PC-3 (cell line): ENCODE measurements around the gene UFSP1. TPM values are rescaled to one million over a fixed set of nuclear protein-coding genes. Genes with fewer than 3 reads are reported as not detected.

Source experiments
- ATAC-seq: fragments of 200-7000 bp; cut with Tn5 transposase; 2 replicates; pipeline ENCODE4 v1.9.1; 2020; ENCODE audit warnings: mild to moderate bottlenecking, moderate library complexity
- BruUV-seq: library from RNA; stranded (reverse); fragments of 400-500 nt; replicated peaks from 2 replicates; lab custom pipeline; 2021; lab: Mats Ljungman, UMichigan
- CTCF ChIA-PET: fragments of 300-600 bp; sonication (Branson Sonifier 250); formaldehyde crosslinking; loops from one replicate; lab custom pipeline; 2022; ENCODE audit warnings: antibody characterized with exemption; lab: Charles Lee
- POLR2A ChIA-PET: fragments of 300-600 bp; sonication (Branson Sonifier 250); formaldehyde crosslinking; loops from one replicate; lab custom pipeline; 2022; ENCODE audit warnings: antibody characterized with exemption; ENCODE audit not compliant: unreplicated experiment; lab: Charles Lee
- DNase-seq: peaks from one replicate; pipeline ENCODE4 v3.0.0-alpha.2; 2015
- H2AFZ ChIP-seq: fragments of 300-600 bp; sonication (generic); 2 replicates; pipeline ENCODE4 v1.6.0; 2016; ENCODE audit warnings: antibody characterized with exemption, low read length
- H3F3A ChIP-seq: fragments of 300-600 bp; sonication (generic); one replicate; pipeline ENCODE4 v1.6.0; 2017; ENCODE audit warnings: antibody characterized with exemption, low read length, control low read depth, mild to moderate bottlenecking; ENCODE audit not compliant: unreplicated experiment
- H3K27ac ChIP-seq: fragments of 300-600 bp; sonication (generic); 2 replicates; pipeline ENCODE4 v1.5.1; 2016; ENCODE audit warnings: mild to moderate bottlenecking, low read length
- H3K27me3 ChIP-seq: fragments of 300-600 bp; sonication (generic); 2 replicates; pipeline ENCODE4 v1.6.1; 2016; ENCODE audit warnings: low read length, mixed read lengths
- H3K36me3 ChIP-seq: fragments of 300-600 bp; sonication (generic); 2 replicates; pipeline ENCODE4 v1.6.1; 2016; ENCODE audit warnings: low read depth, mixed run types, low read length, mixed read lengths
- H3K4me1 ChIP-seq: fragments of 300-600 bp; sonication (generic); 2 replicates; pipeline ENCODE4 v1.5.1; 2016; ENCODE audit warnings: low read length; ENCODE audit not compliant: insufficient read depth
- H3K4me2 ChIP-seq: fragments of 300-600 bp; sonication (generic); 2 replicates; pipeline ENCODE4 v1.6.0; 2016; ENCODE audit warnings: low read length
- H3K4me3 ChIP-seq: fragments of 300-600 bp; sonication (generic); 2 replicates; pipeline ENCODE4 v1.5.1; 2016; ENCODE audit warnings: mild to moderate bottlenecking, low read length, mixed read lengths
- H3K79me2 ChIP-seq: fragments of 300-600 bp; sonication (generic); 2 replicates; pipeline ENCODE4 v1.6.1; 2017; ENCODE audit warnings: low read length, mixed read lengths
- H3K9ac ChIP-seq: fragments of 300-600 bp; sonication (generic); 2 replicates; pipeline ENCODE4 v1.6.0; 2016; ENCODE audit warnings: mild to moderate bottlenecking, low read length
- H3K9me2 ChIP-seq: fragments of 300-600 bp; sonication (generic); replicated peaks from 2 replicates; pipeline ENCODE4 v1.6.1; 2016; ENCODE audit warnings: mixed run types, low read length, mixed read lengths
- H3K9me3 ChIP-seq: fragments of 300-600 bp; sonication (generic); 2 replicates; pipeline ENCODE4 v1.6.1; 2016; ENCODE audit warnings: low read length, mixed read lengths
- H4K20me1 ChIP-seq: fragments of 300-600 bp; sonication (generic); 2 replicates; pipeline ENCODE4 v1.6.1; 2016; ENCODE audit warnings: low read length, mixed read lengths
- EZH2 ChIP-seq: fragments of 300-600 bp; sonication (generic); IDR thresholded peaks from one replicate; pipeline ENCODE4 v1.6.1; 2017; ENCODE audit warnings: antibody characterized with exemption, mild to moderate bottlenecking, low read length; ENCODE audit not compliant: unreplicated experiment
- EZH2phosphoT487 ChIP-seq: fragments of 300-600 bp; sonication (generic); IDR thresholded peaks from 2 replicates; pipeline ENCODE4 v1.6.1; 2018; ENCODE audit warnings: mild to moderate bottlenecking, antibody characterized with exemption, low read length, borderline replicate concordance
- intact Hi-C: fragments of 100-400 bp; cut with micrococcal nuclease; formaldehyde crosslinking; loops from 2 replicates; pipeline ENCODE4 v1.9.0; 2023
- total RNA-seq: library from RNA; depleted of rRNA; stranded (reverse); fragments of >200 nt; gene quantifications from 2 replicates; pipeline ENCODE4 v1.2.3, GENCODE V29; 2014
- TF ChIP-seq, protein P1 (sequence below): fragments of 300-600 bp; sonication (generic); conservative IDR thresholded peaks from 2 replicates; pipeline ENCODE4 v1.5.1; 2017; ENCODE audit warnings: antibody characterized with exemption, low read depth, mild to moderate bottlenecking, low read length

Gene UFSP1
- total RNA-seq, 1 experiment from 2014 or later, result 10.5 TPM

DNA sequence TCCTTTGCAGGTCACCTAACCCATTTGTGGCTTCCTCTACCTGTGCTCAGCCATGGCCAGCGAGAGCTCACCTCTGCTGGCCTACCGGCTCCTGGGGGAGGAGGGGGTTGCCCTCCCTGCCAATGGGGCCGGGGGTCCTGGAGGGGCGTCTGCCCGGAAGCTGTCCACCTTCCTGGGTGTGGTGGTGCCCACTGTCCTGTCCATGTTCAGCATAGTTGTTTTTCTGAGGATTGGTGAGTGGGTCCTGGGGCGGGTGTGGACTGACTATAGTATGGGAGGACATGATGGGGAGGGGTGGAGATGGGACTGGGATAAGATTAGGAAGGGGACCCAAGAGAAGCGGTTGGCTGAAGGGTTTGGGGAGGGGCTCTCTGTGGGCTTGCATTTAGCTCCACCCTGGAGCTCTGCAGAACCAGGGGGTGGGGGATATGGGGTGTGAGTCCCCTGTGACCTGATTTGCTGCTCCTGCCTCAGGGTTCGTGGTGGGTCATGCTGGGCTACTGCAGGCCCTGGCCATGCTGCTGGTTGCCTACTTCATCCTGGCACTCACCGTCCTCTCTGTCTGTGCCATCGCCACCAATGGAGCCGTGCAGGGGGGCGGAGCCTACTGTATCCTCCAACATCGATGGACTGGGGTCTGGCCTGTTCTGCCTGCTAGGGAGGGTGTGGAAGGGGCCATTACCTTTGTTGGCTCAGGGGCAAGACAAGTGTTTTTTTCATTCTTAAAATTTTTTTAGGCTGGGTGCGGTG is 35.2 kb downstream of the UFSP1 start:
- peak overlapping the region; percentile 90; the same call in 1 of the 2 replicates for H3K4me2 ChIP-seq
- peaks cover 12% of the 10 kb centered on the region; the same call in 1 of the 2 replicates for H3K4me1 ChIP-seq
- no TSS peak for BruUV-seq
- no peak overlapping the region for H3K9ac ChIP-seq
- ChIA-PET POLR2A (no interaction called here), CTCF (no interaction called here)
- H3K4me3 ChIP-seq, result no peak overlapping the region
- intact Hi-C loops, result loop anchor here (5.0 to 10.0 kb wide), 2 partner anchors 127 to 390 kb away; partner anchors contain the start of gene SPACDR
- no peaks in the 10 kb centered on the region for H3F3A ChIP-seq
- H3K79me2 ChIP-seq, result peaks cover 30% of the 10 kb centered on the region
- H3K36me3 ChIP-seq, result no peaks in the 10 kb centered on the region
- no peak for DNase-seq
- no peak overlapping the region for H2AFZ ChIP-seq
- no peaks in the 10 kb centered on the region for H3K9me3 ChIP-seq
- H3K9me2 ChIP-seq, result no peaks in the 10 kb centered on the region
- H3K27ac ChIP-seq, result no peak overlapping the region
- no peak for TF ChIP-seq EZH2
- TF ChIP-seq EZH2phosphoT487, result no peak
- TF ChIP-seq, protein P1, sequence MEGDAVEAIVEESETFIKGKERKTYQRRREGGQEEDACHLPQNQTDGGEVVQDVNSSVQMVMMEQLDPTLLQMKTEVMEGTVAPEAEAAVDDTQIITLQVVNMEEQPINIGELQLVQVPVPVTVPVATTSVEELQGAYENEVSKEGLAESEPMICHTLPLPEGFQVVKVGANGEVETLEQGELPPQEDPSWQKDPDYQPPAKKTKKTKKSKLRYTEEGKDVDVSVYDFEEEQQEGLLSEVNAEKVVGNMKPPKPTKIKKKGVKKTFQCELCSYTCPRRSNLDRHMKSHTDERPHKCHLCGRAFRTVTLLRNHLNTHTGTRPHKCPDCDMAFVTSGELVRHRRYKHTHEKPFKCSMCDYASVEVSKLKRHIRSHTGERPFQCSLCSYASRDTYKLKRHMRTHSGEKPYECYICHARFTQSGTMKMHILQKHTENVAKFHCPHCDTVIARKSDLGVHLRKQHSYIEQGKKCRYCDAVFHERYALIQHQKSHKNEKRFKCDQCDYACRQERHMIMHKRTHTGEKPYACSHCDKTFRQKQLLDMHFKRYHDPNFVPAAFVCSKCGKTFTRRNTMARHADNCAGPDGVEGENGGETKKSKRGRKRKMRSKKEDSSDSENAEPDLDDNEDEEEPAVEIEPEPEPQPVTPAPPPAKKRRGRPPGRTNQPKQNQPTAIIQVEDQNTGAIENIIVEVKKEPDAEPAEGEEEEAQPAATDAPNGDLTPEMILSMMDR, result no peak
- no peaks in the 10 kb centered on the region for H4K20me1 ChIP-seq
- no peak for ATAC-seq
- no peaks in the 10 kb centered on the region for H3K27me3 ChIP-seq

DNA sequence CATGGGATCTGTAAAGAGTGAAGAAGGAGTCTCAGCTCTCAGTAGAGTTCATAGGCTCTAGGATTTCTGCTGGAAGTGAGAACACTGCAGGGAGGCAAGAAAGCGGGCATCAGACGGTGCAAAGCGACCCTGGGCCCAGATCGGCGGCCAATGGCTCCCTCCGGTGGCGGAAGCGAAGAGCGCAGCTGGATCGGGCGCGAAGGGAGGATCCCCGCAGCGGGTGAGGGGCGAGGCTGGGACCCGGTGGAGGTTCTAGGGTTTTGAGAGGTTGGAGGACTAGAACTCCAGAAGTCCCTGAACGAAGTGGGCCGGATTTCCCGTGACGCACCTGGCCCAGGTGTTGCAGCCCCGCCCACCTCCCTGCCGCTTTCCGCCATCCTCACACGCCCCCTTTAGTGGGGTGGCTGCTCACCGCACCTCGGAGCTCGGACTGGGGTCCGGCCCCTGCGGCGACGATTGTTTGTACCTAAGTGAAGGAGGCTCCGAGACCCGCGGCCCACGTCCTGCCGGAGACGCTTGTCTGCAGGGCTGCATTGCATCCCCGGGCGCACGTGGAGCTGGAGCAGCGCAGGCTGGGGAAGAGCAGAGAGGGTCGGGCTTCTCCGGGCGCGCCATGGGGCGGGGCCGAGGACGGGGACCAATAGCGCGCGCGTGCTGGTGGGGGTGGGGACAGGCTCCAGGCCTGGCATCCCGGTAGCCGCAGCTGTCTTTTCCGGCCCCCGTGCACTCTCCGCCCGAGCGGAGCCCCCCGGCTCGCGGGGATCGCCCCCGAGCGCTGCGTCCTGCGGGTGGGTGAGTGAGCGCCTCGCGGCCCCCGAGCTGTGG is 37.3 kb downstream of the UFSP1 start, which contains the start of gene SLC12A9:
TSS of gene SLC12A9 (plus strand) at position 666 of the 825 bp plus-strand sequence. CDS start 1,485 bp downstream, outside the sequence.
- peak within 1 kb of the TSS; percentile 79 for H3K27ac ChIP-seq
- peaks cover 30% of the 10 kb centered on the region for H3K79me2 ChIP-seq
- DNase-seq (peak; percentile 85), ATAC-seq (peak; percentile 98)
- H3K36me3 ChIP-seq, result no peaks in the 10 kb centered on the region
- no peaks in the 10 kb centered on the region for H3K9me2 ChIP-seq
- H3K9me3 ChIP-seq, result no peaks in the 10 kb centered on the region
- no peaks in the 10 kb centered on the region for H3K27me3 ChIP-seq
- BruUV-seq, result TSS peak; percentile 85
- H4K20me1 ChIP-seq, result no peaks in the 10 kb centered on the region
- ChIA-PET CTCF (interaction anchor here (0.5 to 1.8 kb wide), 9 partner anchors 20 to 220 kb away, joined by 3 to 24 read pairs (median 6); partner anchors contain the start of genes EPHB4 and POP7), POLR2A (interaction anchor here (0.5 to 1.4 kb wide), 4 partner anchors 22 to 377 kb away, joined by 4 to 8 read pairs (median 5); partner anchors contain the start of genes SRRT and UFSP1)
- H3K9ac ChIP-seq, result peak within 1 kb of the TSS; percentile 86
- no peaks in the 10 kb centered on the region for H3F3A ChIP-seq
- peak within 1 kb of the TSS; percentile 90 for H3K4me2 ChIP-seq
- H3K4me1 ChIP-seq, result peaks cover 12% of the 10 kb centered on the region; the same call in 1 of the 2 replicates
- peak within 1 kb of the TSS; percentile 87 for H2AFZ ChIP-seq
- H3K4me3 ChIP-seq, result peak within 1 kb of the TSS; percentile 96
- no peak for TF ChIP-seq EZH2
- TF ChIP-seq, protein P1, result peak; percentile 91
- intact Hi-C loops, result loop anchor here (1.0 to 10.0 kb wide), 6 partner anchors 25 to 387 kb away; partner anchors contain the start of genes EPHB4 and SPACDR
